ENCODE data around the gene GVQW3.

DNA sequence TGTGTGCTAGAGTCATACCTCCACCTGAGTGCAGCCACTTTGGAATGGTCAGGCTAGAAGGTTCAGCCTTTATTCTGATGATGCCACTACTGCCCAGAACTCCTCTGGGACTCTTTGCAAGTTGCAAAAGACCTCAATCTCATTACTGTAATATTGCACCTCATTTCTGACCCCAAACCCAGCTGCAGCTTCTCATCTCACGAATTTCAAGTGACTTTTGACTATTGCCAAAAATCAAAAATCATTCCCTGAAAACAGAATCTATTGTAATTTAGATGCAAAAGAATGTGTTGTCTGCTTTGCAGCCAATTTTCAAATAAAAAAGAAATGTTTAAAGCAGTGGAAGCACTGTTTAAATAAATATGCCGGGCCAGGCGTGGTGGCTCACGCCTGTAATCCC is 25.2 kb downstream of the GVQW3 start:
- TF ChIP-seq CTCF (IDR thresholded peaks at IDR 0.05; ENCODE audit: control extremely low read depth in 1 of 3, insufficient read depth in 1 of 3, low read depth in 1 of 3, low read length in 3 of 3) (no peak), TAF1 (IDR thresholded peaks at IDR 0.05; ENCODE audit: low read depth, low read length) (no peak), USF2 (IDR thresholded peaks at IDR 0.05; ENCODE audit: low read length) (no peak), GABPA (IDR thresholded peaks at IDR 0.05; ENCODE audit: borderline replicate concordance, insufficient read depth, low read length) (no peak), RFX5 (IDR thresholded peaks at IDR 0.05; ENCODE audit: borderline replicate concordance, low read depth, low read length) (no peak), EP300 (IDR thresholded peaks at IDR 0.05; ENCODE audit: borderline replicate concordance in 1 of 2, low read depth in 2 of 2, low read length in 2 of 2) (no peak), EZH2 (IDR thresholded peaks at IDR 0.05; ENCODE audit: low read depth, low read length, severe bottlenecking) (no peak)

All from H1 (cell line).